ENCODE results near the gene NXNL1.

DNA sequence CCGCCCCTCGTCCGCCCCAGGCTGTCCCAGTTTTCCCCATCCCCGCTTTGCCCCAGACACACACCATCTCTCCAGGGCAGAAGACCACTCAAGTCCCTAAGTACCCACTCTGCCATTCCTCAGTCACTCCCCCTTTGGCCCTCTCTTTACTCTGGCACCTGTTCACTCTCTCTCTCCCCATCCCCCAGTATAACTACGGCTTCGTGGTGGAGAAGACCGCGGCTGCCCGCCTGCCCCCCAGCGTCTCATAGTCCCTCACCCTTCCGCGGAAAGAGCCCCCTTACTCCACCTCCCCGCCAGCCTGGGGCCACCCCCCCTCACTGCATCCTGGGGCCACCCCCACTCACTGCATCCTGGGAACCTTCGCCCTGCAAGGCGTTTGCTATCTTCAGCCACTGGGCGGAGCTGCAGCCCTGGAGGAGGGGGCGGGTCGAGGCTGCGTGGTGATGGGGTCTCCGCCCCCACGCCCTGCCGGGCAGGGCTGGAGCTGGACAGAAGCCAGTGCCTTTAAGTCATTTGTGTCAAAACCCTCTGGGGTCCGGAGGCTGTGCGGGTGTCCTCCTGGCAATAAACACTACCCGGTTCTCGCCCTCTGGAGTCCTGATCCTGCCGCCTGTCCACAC lies 35.9 kb downstream of the NXNL1 start:
- TF ChIP-seq, protein P1, sequence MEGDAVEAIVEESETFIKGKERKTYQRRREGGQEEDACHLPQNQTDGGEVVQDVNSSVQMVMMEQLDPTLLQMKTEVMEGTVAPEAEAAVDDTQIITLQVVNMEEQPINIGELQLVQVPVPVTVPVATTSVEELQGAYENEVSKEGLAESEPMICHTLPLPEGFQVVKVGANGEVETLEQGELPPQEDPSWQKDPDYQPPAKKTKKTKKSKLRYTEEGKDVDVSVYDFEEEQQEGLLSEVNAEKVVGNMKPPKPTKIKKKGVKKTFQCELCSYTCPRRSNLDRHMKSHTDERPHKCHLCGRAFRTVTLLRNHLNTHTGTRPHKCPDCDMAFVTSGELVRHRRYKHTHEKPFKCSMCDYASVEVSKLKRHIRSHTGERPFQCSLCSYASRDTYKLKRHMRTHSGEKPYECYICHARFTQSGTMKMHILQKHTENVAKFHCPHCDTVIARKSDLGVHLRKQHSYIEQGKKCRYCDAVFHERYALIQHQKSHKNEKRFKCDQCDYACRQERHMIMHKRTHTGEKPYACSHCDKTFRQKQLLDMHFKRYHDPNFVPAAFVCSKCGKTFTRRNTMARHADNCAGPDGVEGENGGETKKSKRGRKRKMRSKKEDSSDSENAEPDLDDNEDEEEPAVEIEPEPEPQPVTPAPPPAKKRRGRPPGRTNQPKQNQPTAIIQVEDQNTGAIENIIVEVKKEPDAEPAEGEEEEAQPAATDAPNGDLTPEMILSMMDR (IDR thresholded peaks at IDR 0.05) = peak in 3 of 5 experiments; percentile 33 to 49 (median 42)
- TF ChIP-seq POLR2A (IDR thresholded peaks at IDR 0.05) = no peak
